GM12878 (cell line): ENCODE data around the gene STEAP3. TPM values are rescaled to one million over a fixed set of nuclear protein-coding genes. Genes with fewer than 3 reads are reported as not detected.
A peak's percentile ranks its signal among the peaks of the same experiment; 100 is the strongest.

Experiments used
- ATAC-seq: fragments of 200-7000 bp; cut with Tn5 transposase; 3 replicates; pipeline ENCODE4 v1.9.1; 2020; ENCODE audit warnings: mild to moderate bottlenecking, moderate library complexity
- BruUV-seq: library from RNA; stranded (reverse); fragments of 400-500 nt; replicated peaks from 2 replicates; lab custom pipeline; 2021; lab: Mats Ljungman, UMichigan
- CTCF ChIA-PET: fragments of 300-600 bp; sonication (Branson Sonifier 250); formaldehyde crosslinking; extraction: SDS; loops from one replicate; lab custom pipeline; 2021; ENCODE audit warnings: inconsistent platforms; lab: Yijun Ruan, JAX
- POLR2A ChIA-PET: fragments of 350-600 bp; formaldehyde crosslinking; extraction: SDS; loops from one replicate; lab custom pipeline; 2021; ENCODE audit warnings: inconsistent platforms; lab: Charles Lee
- RAD21 ChIA-PET: fragments of 300-600 bp; sonication (Branson Sonifier 250); formaldehyde crosslinking; loops from one replicate; lab custom pipeline; 2023; ENCODE audit warnings: antibody characterized with exemption; ENCODE audit not compliant: unreplicated experiment; lab: Charles Lee
- SMC1A ChIA-PET: fragments of 300-600 bp; sonication (Branson Sonifier 250); formaldehyde crosslinking; loops from one replicate; lab custom pipeline; 2023; ENCODE audit not compliant: unreplicated experiment, uncharacterized antibody; lab: Charles Lee
- DNase-seq: peaks from one replicate; pipeline ENCODE4 v3.0.0-alpha.2; 2011; ENCODE audit warnings: low read depth, low spot score
- FAIRE-seq: peaks from 3 replicates; lab custom pipeline; 2011; peaks lifted over from hg19 to GRCh38; lab: Jason Lieb, UNC
- H2AFZ ChIP-seq: 2 replicates; pipeline ENCODE4 v1.6.0; 2011; ENCODE audit warnings: low read depth, low read length, control low read depth; ENCODE audit not compliant: control insufficient read depth
- H3K27ac ChIP-seq: 2 replicates; pipeline ENCODE4 v1.5.1; 2011; ENCODE audit warnings: control low read depth; ENCODE audit not compliant: control insufficient read depth, insufficient read depth
- H3K27me3 ChIP-seq, 2 experiments: replicated peaks in 1 of 2; 2 replicates each; pipeline versions ENCODE4 v1.6.0 to v1.6.1; 2011; ENCODE audit warnings: low read length in 1 of 2; ENCODE audit not compliant: control insufficient read depth in 2 of 2, insufficient read depth in 2 of 2
- H3K36me3 ChIP-seq, 2 experiments: 2 replicates each; pipeline ENCODE4 v1.5.1; 2011; ENCODE audit warnings: low read length in 1 of 2; ENCODE audit not compliant: control insufficient read depth in 2 of 2, insufficient read depth in 2 of 2
- H3K4me1 ChIP-seq: 2 replicates; pipeline ENCODE4 v1.6.1; 2011; ENCODE audit warnings: mild to moderate bottlenecking, low read length, moderate library complexity, mixed read lengths; ENCODE audit not compliant: control insufficient read depth, insufficient read depth
- H3K4me2 ChIP-seq: 2 replicates; pipeline ENCODE4 v1.6.0; 2011; ENCODE audit warnings: control low read depth; ENCODE audit not compliant: control insufficient read depth, insufficient read depth
- H3K4me3 ChIP-seq: fragments of 200-600 bp; sonication (generic); 2 replicates; pipeline ENCODE4 v1.5.1; 2016
- H3K79me2 ChIP-seq: 2 replicates; pipeline ENCODE4 v1.6.0; 2011; ENCODE audit warnings: low read length; ENCODE audit not compliant: control insufficient read depth, insufficient read depth
- H3K9ac ChIP-seq: 2 replicates; pipeline ENCODE4 v1.8.0; 2011; ENCODE audit warnings: low read length, control low read depth, mixed read lengths; ENCODE audit not compliant: control insufficient read depth, insufficient read depth
- H3K9me3 ChIP-seq: replicated peaks from 3 replicates; pipeline ENCODE4 v1.5.1; 2011; ENCODE audit warnings: mild to moderate bottlenecking, low read length; ENCODE audit not compliant: control insufficient read depth, insufficient read depth
- H4K20me1 ChIP-seq: 2 replicates; pipeline ENCODE4 v1.6.0; 2011; ENCODE audit not compliant: control insufficient read depth, insufficient read depth
- CBX3 ChIP-seq: fragments of 200-600 bp; sonication (generic); IDR thresholded peaks from 2 replicates; pipeline ENCODE4 v1.6.1; 2016; ENCODE audit warnings: low read depth, borderline replicate concordance
- CREM ChIP-seq: IDR thresholded peaks from 2 replicates; pipeline ENCODE4 v1.6.1; 2014; ENCODE audit warnings: antibody characterized with exemption, low read depth
- DPF2 ChIP-seq: fragments of 450-650 bp; IDR thresholded peaks from 2 replicates; pipeline ENCODE4 v1.6.1; 2017; ENCODE audit warnings: mild to moderate bottlenecking
- HCFC1 ChIP-seq: fragments of 150-350 bp; IDR thresholded peaks from 2 replicates; pipeline ENCODE4 v1.6.1; 2014; ENCODE audit warnings: low read length
- IKZF2 ChIP-seq, 2 experiments: fragments of 450-650 bp; IDR thresholded peaks; 2 replicates each; pipeline ENCODE4 v1.6.1; 2017; ENCODE audit warnings: mild to moderate bottlenecking in 2 of 2, moderate library complexity in 2 of 2
- JUNB ChIP-seq: IDR thresholded peaks from 2 replicates; pipeline ENCODE4 v1.6.1; 2016; ENCODE audit warnings: antibody characterized with exemption, mild to moderate bottlenecking
- KAT2A ChIP-seq: conservative IDR thresholded peaks from 2 replicates; pipeline ENCODE4 v1.6.1; 2011; ENCODE audit warnings: low read depth, low read length; ENCODE audit not compliant: control insufficient read depth
- MEF2B ChIP-seq: fragments of 450-650 bp; IDR thresholded peaks from 2 replicates; pipeline ENCODE4 v1.6.1; 2018; ENCODE audit warnings: mild to moderate bottlenecking, moderate library complexity; ENCODE audit not compliant: partially characterized antibody, poor library complexity, severe bottlenecking
- NRF1 ChIP-seq: conservative IDR thresholded peaks from 2 replicates; pipeline ENCODE4 v1.6.1; 2011; ENCODE audit warnings: mild to moderate bottlenecking, low read depth, low read length, improper control_type of control experiment
- RFX5 ChIP-seq: IDR thresholded peaks from 2 replicates; pipeline ENCODE4 v1.6.1; 2011; ENCODE audit warnings: low read depth, low read length, improper control_type of control experiment
- RUNX3 ChIP-seq: IDR thresholded peaks from 2 replicates; pipeline ENCODE4 v1.6.1; 2012; ENCODE audit warnings: low read length, inconsistent platforms
- SMARCA5 ChIP-seq: fragments of 450-650 bp; IDR thresholded peaks from 2 replicates; pipeline ENCODE4 v1.6.1; 2017; ENCODE audit warnings: mild to moderate bottlenecking
- STAT1 ChIP-seq: fragments of 450-650 bp; conservative IDR thresholded peaks from 2 replicates; pipeline ENCODE4 v1.6.1; 2014; ENCODE audit warnings: antibody characterized with exemption, mild to moderate bottlenecking
- STAT3 ChIP-seq: IDR thresholded peaks from 2 replicates; pipeline ENCODE4 v1.6.1; 2011; ENCODE audit warnings: low read depth, low read length, improper control_type of control experiment
- TARDBP ChIP-seq: IDR thresholded peaks from 2 replicates; pipeline ENCODE4 v1.6.1; 2016; ENCODE audit warnings: borderline replicate concordance
- ZNF217 ChIP-seq: fragments of 450-650 bp; IDR thresholded peaks from 2 replicates; pipeline ENCODE4 v1.6.1; 2017; ENCODE audit warnings: antibody characterized with exemption, mild to moderate bottlenecking
- whole genome bisulfite sequencing: methylation state at CpG from one replicate; pipeline ENCODE4 v1.1.6; 2016; ENCODE audit warnings: low lambda C conversion rate; ENCODE audit not compliant: insufficient replicate concordance, insufficient coverage; ENCODE audit errors: missing lambda C conversion rate; 5-methylcytosine and 5-hydroxymethylcytosine counted together
- in situ Hi-C: fragments of 300-500 bp; cut with MboI; formaldehyde crosslinking; loops from 9 replicates; pipeline ENCODE4 v1.14.3; 2018; ENCODE audit warnings: mixed read lengths
- intact Hi-C: fragments of 100-400 bp; cut with micrococcal nuclease; formaldehyde crosslinking; loops from one replicate; pipeline ENCODE4 v1.14.2; 2022; ENCODE audit not compliant: unreplicated experiment
- polyA plus RNA-seq, 11 experiments: library from polyadenylated mRNA; depleted of rRNA in 4 of 11; unstranded in 6 of 11; stranded (reverse) in 5 of 11; fragments of >200 nt; fragmentation: Nextera tagmentation in 4 of 11; fragmentation: Illumina TruSeq in 1 of 11; extraction: Ambion mirVana in 4 of 11; extraction: Trizol in 1 of 11; gene quantifications; 1 replicate in 1 of 11; 2 replicates in 10 of 11; pipeline versions ENCODE4 v1.2.1 to v1.2.3, GENCODE V29; 2011 to 2016; ENCODE audit warnings: inconsistent platforms in 2 of 11, missing spikeins in 2 of 11, low read depth in 1 of 11
- total RNA-seq, 4 experiments: library from RNA; depleted of rRNA in 3 of 4; stranded (reverse); fragments of >200 nt in 3 of 4; fragmentation: Illumina TruSeq in 1 of 4; extraction: Trizol in 1 of 4; gene quantifications; 2 replicates each; pipeline versions ENCODE4 v1.2.1 to v1.2.3, GENCODE V29; 2013 to 2021
- TF ChIP-seq, protein P1 (sequence below): fragments of 450-650 bp; IDR thresholded peaks from 2 replicates; pipeline ENCODE4 v1.6.1; 2018; ENCODE audit warnings: mild to moderate bottlenecking, low read depth, moderate library complexity; ENCODE audit not compliant: partially characterized antibody

STEAP3 gene
- total and polyA plus RNA-seq, 10 of the 15 experiments (the other 5 are each of a cell fraction or from before 2014, with no cell fraction given): 0.42 to 8.3 (median 4.8) TPM

DNA sequence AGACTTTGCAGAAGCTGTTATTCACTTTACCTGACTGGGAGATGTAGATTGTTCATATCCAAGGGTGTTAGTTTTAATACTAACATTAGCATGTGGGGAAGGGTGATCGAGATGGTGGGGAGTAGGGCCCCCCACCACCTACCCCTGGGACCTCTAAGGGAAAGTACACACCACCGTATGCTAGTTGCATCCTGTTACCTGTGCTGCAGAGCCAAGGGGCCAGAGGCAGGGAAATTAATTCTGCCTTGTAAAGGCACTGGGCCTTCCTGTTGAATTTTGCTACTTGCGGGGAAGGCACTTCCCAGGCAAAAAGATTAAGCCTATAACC, 9.0 kb downstream of the STEAP3 start:
- Histone ChIP-seq H3K4me1 (peaks cover 32% of the 10 kb centered on the region), H3K4me3 (no peak overlapping the region), H3K27ac (peak overlapping the region; percentile 53), H3K4me2 (peak overlapping the region; percentile 63), H3K9me3 (no peaks in the 10 kb centered on the region)
- ATAC-seq (peak; percentile 61), DNase-seq (no peak), FAIRE-seq (no peak)
- in situ Hi-C loops: no loop called here
- RAD21 ChIA-PET: no interaction called here
- TF ChIP-seq IKZF2 (IDR thresholded peaks at IDR 0.05) (0 out of 4 replicates have a peak, but pooled peaks of 1 of the 2 experiments have one; percentile 29), NRF1 (no peak), MEF2B (peak; percentile 70), DPF2 (0 out of 2 replicates have a peak, but pooled peaks have one; percentile 37), CREM (no peak)
- TF ChIP-seq, all 136 proteins: peak for 3
- Histone ChIP-seq H4K20me1 (no peaks in the 10 kb centered on the region), H3K9ac (no peak overlapping the region), H2AFZ (peak overlapping the region; percentile 7; the same call in 1 of the 2 replicates), H3K27me3 (no peaks in the 10 kb centered on the region), H3K79me2 (no peaks in the 10 kb centered on the region), H3K36me3 (no peaks in the 10 kb centered on the region)
- CTCF ChIA-PET: interaction anchor here (1.3 to 1.6 kb wide), 2 partner anchors 12 to 244 kb away, joined by 4 read pairs; no protein-coding TSS in a partner anchor
- no TSS peak for BruUV-seq
- intact Hi-C loops: no loop called here
- 27% methylated on average over 3 of the region's 3 CpGs for WGBS
- SMC1A ChIA-PET: no interaction called here
- POLR2A ChIA-PET: interaction anchor here (1.9 kb wide), 1 partner anchor 25 kb away, joined by 5 read pairs; no protein-coding TSS in a partner anchor

DNA sequence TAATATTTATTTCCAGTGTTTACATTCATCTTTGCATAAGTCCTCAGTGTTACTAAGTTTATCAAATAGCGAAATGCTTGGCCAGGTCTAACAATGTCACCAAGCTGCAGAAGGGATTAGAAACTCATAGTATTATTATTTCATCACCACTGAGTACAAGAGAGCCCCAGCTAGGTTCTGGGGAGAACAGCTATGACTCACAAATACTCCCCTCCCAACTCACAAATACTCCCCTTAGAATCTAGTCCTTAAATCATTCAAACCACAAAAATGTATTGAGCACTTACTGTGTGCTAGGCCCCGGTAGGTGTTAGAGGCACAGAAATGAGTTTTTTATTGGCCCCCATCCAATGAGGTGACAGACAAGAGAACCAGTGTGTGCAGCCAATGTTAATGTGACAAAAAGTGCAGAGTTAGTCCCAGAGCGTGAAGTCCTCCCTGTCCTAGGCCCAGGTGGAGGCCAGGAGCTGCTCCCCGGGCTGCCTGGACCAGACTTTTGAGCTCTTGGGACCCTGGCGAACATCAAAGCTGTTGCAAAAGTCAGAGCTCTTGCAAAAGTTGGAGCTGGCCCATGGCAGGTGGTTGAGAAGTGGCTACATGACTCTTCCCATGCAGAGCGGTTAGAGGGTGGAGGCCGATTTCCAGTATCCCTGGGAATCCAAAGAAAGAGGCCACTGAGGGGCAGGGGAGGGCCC, 9.8 kb downstream of the STEAP3 start:
- H3K27ac ChIP-seq: peak overlapping the region; percentile 53
- H3K4me3 ChIP-seq: no peak overlapping the region
- intact Hi-C loops (no loop called here), in situ Hi-C loops (no loop called here)
- H3K4me2 ChIP-seq: no peak overlapping the region
- POLR2A ChIA-PET: interaction anchor here (1.1 to 1.9 kb wide), 2 partner anchors 9 to 26 kb away, joined by 4 to 5 read pairs; partner anchors contain the start of gene STEAP3
- no peaks in the 10 kb centered on the region for H4K20me1 ChIP-seq
- TF ChIP-seq STAT3: no peak
- TF ChIP-seq SMARCA5: no peak
- TF ChIP-seq STAT1: no peak
- TF ChIP-seq RFX5: no peak
- TF ChIP-seq HCFC1: no peak
- TF ChIP-seq JUNB: peak; percentile 55
- peak; percentile 78 for TF ChIP-seq RUNX3
- no peak for TF ChIP-seq TARDBP
- TF ChIP-seq KAT2A: no peak
- no peak for TF ChIP-seq CBX3
- TF ChIP-seq, protein P1, sequence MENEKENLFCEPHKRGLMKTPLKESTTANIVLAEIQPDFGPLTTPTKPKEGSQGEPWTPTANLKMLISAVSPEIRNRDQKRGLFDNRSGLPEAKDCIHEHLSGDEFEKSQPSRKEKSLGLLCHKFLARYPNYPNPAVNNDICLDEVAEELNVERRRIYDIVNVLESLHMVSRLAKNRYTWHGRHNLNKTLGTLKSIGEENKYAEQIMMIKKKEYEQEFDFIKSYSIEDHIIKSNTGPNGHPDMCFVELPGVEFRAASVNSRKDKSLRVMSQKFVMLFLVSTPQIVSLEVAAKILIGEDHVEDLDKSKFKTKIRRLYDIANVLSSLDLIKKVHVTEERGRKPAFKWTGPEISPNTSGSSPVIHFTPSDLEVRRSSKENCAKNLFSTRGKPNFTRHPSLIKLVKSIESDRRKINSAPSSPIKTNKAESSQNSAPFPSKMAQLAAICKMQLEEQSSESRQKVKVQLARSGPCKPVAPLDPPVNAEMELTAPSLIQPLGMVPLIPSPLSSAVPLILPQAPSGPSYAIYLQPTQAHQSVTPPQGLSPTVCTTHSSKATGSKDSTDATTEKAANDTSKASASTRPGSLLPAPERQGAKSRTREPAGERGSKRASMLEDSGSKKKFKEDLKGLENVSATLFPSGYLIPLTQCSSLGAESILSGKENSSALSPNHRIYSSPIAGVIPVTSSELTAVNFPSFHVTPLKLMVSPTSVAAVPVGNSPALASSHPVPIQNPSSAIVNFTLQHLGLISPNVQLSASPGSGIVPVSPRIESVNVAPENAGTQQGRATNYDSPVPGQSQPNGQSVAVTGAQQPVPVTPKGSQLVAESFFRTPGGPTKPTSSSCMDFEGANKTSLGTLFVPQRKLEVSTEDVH: no peak
- no peak for TF ChIP-seq ZNF217
- SMC1A ChIA-PET: interaction anchor here (0.8 to 1.6 kb wide), 6 partner anchors 9 to 78 kb away, joined by 3 to 7 read pairs (median 3); partner anchors contain the start of gene STEAP3
- no peaks in the 10 kb centered on the region for H3K9me3 ChIP-seq
- no peak for FAIRE-seq
- no peaks in the 10 kb centered on the region for H3K36me3 ChIP-seq
- CTCF ChIA-PET: interaction anchor here (0.8 to 1.8 kb wide), 7 partner anchors 9 to 243 kb away, joined by 3 to 10 read pairs (median 4); partner anchors contain the start of gene STEAP3
- no peak for DNase-seq
- 58% methylated on average over 7 of the region's 7 CpGs for WGBS
- H2AFZ ChIP-seq: no peak overlapping the region
- peak; percentile 71 for ATAC-seq
- no peak overlapping the region for H3K9ac ChIP-seq
- H3K4me1 ChIP-seq: peaks cover 37% of the 10 kb centered on the region
- no TSS peak for BruUV-seq
- H3K79me2 ChIP-seq: no peaks in the 10 kb centered on the region
- RAD21 ChIA-PET: interaction anchor here (1.0 to 1.2 kb wide), 3 partner anchors 37 to 243 kb away, joined by 3 to 6 read pairs (median 4); no protein-coding TSS in a partner anchor
- H3K27me3 ChIP-seq: no peaks in the 10 kb centered on the region
